DOHH2 (cell line): ENCODE data around the gene PHKA2.
"Not testable (repeated sequence)": the region's sequence is repeated elsewhere in the genome, so short reads cannot be mapped to it uniquely, and the experiment has no call there.

Source experiments
- H3F3A ChIP-seq: fragments of 200-600 bp; sonication (generic), shearing (Covaris generic); 2 replicates; pipeline ENCODE4 v1.6.0; 2016; ENCODE audit warnings: antibody characterized with exemption, mild to moderate bottlenecking; ENCODE audit not compliant: control insufficient read depth, insufficient read depth
- H3K27ac ChIP-seq: fragments of 200-600 bp; sonication (generic); 2 replicates; pipeline ENCODE4 v1.5.1; 2014; ENCODE audit warnings: low read depth, mild to moderate bottlenecking, low read length, moderate library complexity
- H3K27me3 ChIP-seq: fragments of 200-600 bp; sonication (generic); 2 replicates; pipeline ENCODE4 v1.6.1; 2014; ENCODE audit warnings: mild to moderate bottlenecking, low read length, mixed read lengths; ENCODE audit not compliant: control insufficient read depth
- H3K36me3 ChIP-seq: fragments of 200-600 bp; sonication (generic); 2 replicates; pipeline ENCODE4 v1.6.1; 2014; ENCODE audit warnings: mild to moderate bottlenecking, low read length, moderate library complexity, mixed read lengths; ENCODE audit not compliant: control insufficient read depth
- H3K4me1 ChIP-seq: fragments of 200-600 bp; sonication (generic); 2 replicates; pipeline ENCODE4 v1.6.1; 2014; ENCODE audit warnings: mild to moderate bottlenecking, low read length, mixed read lengths; ENCODE audit not compliant: control insufficient read depth
- H3K4me2 ChIP-seq: fragments of 200-600 bp; sonication (generic); 2 replicates; pipeline ENCODE4 v1.6.0; 2014; ENCODE audit warnings: mild to moderate bottlenecking, low read length, moderate library complexity
- H3K4me3 ChIP-seq: fragments of 200-600 bp; sonication (generic); 2 replicates; pipeline ENCODE4 v1.5.1; 2014; ENCODE audit warnings: mild to moderate bottlenecking, low read length, mixed read lengths
- H3K79me2 ChIP-seq: fragments of 200-600 bp; sonication (generic); 2 replicates; pipeline ENCODE4 v1.6.1; 2014; ENCODE audit warnings: mild to moderate bottlenecking, low read length, mixed read lengths; ENCODE audit not compliant: control insufficient read depth
- H3K9me2 ChIP-seq: fragments of 200-600 bp; sonication (generic); replicated peaks from 2 replicates; pipeline ENCODE4 v1.6.1; 2014; ENCODE audit warnings: mild to moderate bottlenecking, low read length, mixed read lengths; ENCODE audit not compliant: control insufficient read depth
- H3K9me3 ChIP-seq: fragments of 200-600 bp; sonication (generic); 2 replicates; pipeline ENCODE4 v1.6.1; 2014; ENCODE audit warnings: antibody characterized with exemption, low read length, mixed read lengths; ENCODE audit not compliant: control insufficient read depth, insufficient read depth
- H4K20me1 ChIP-seq: fragments of 200-600 bp; sonication (generic); 2 replicates; pipeline ENCODE4 v1.6.0; 2014; ENCODE audit warnings: low read depth, mild to moderate bottlenecking, antibody characterized with exemption, low read length, moderate library complexity; ENCODE audit not compliant: control insufficient read depth, insufficient read depth
- EZH2phosphoT487 ChIP-seq: fragments of 200-600 bp; sonication (generic); IDR thresholded peaks from 2 replicates; pipeline ENCODE4 v1.6.1; 2017; ENCODE audit warnings: borderline replicate concordance, mild to moderate bottlenecking, antibody characterized with exemption, low read length, moderate library complexity, mixed read lengths
- TF ChIP-seq, protein P1 (sequence below): fragments of 200-600 bp; sonication (generic); IDR thresholded peaks from one replicate; pipeline ENCODE4 v1.5.1; 2014; ENCODE audit warnings: antibody characterized with exemption, mild to moderate bottlenecking, low read depth, low read length; ENCODE audit not compliant: poor library complexity, severe bottlenecking

Gene PHKA2

DNA sequence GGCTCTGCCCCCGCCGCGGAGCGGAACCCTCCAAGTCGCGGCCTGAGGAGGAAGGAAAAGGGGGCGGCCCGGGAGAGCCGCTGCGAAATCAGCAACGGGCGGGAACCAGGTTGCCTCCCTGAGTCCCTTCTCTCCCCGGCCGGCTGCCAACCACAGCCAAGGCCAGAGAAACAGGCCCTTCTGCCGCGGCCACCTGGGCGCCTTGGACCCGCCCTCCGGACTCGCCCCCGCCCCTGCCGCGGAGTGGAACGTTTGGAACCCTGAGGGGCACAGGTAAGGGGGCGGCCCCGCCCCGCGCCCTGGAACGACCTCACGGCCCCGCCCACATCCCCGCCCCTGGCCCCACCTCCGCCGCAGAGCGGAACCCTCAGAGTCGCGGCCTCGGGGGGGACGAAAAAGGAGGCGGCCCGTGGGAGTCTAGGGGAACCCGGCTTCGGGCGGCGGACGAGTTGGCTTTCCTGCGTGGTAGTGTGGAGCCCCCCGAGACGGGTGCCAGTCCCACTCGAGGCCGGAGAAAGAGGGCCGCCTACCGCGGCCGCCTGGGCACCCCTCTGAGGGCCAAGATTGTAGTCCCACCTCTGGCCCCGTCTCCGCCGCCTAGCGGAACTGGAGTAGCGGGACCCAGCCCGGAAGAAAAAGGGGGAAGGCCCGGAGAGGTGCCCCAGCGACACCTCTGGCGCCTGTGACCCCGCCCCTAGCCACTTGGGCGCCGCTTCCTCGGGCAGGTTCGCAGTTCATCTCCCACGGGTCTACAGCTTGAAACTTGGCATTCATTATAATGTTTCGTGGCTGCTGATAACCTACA, 669 bp upstream of the PHKA2 start:
- Histone ChIP-seq H3K4me2 (peak overlapping the region; percentile 84), H3K27ac (peak overlapping the region; percentile 61), H3K4me1 (peaks cover 15% of the 10 kb centered on the region), H3K9me3 (no peaks in the 10 kb centered on the region), H3K27me3 (no peaks in the 10 kb centered on the region), H3F3A (no peaks in the 10 kb centered on the region), H3K9me2 (no peaks in the 10 kb centered on the region), H3K4me3 (peak overlapping the region; percentile 89), H4K20me1 (no peaks in the 10 kb centered on the region), H3K36me3 (no peaks in the 10 kb centered on the region), H3K79me2 (peaks cover 31% of the 10 kb centered on the region)
- TF ChIP-seq, protein P1, sequence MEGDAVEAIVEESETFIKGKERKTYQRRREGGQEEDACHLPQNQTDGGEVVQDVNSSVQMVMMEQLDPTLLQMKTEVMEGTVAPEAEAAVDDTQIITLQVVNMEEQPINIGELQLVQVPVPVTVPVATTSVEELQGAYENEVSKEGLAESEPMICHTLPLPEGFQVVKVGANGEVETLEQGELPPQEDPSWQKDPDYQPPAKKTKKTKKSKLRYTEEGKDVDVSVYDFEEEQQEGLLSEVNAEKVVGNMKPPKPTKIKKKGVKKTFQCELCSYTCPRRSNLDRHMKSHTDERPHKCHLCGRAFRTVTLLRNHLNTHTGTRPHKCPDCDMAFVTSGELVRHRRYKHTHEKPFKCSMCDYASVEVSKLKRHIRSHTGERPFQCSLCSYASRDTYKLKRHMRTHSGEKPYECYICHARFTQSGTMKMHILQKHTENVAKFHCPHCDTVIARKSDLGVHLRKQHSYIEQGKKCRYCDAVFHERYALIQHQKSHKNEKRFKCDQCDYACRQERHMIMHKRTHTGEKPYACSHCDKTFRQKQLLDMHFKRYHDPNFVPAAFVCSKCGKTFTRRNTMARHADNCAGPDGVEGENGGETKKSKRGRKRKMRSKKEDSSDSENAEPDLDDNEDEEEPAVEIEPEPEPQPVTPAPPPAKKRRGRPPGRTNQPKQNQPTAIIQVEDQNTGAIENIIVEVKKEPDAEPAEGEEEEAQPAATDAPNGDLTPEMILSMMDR = peak; percentile 13
- TF ChIP-seq EZH2phosphoT487 = no peak

DNA sequence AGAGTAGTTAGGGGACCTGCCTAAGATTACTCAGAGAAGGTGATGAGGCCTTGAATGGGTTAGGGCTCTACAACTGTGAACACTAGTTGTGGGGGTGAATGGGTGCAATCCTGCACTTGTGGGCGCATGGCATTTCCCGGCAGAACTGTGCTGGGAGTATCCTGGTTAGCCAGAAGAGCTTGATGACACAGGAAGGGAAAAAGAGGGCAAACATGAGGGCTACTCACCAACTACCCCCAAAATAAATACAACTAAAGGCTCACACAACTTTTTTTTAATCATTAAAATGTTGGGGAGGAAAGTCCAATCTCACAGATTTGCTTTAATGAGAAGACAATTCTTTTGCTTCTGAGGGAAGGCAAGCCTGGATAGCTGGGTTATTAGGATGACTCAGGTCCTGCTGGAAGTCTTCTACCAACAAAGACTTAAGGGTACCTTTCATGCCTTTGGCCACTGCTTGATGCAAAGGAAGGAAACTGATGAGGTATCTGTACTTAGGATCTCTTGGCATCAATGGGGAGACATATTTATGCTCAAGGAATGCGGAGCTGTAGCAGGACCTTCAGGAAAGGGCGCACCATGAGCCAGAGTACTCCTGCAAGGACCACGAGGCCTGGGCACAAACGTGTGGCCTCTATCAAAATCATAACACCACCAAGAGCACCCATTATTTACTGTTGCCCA, 2.6 kb downstream of the PHKA2 start:
- Histone ChIP-seq H4K20me1 (no peaks in the 10 kb centered on the region), H3K4me3 (no peak overlapping the region), H3K4me2 (no peak overlapping the region), H3K9me3 (no peaks in the 10 kb centered on the region), H3K9me2 (no peaks in the 10 kb centered on the region), H3K27me3 (no peaks in the 10 kb centered on the region), H3K27ac (no peak overlapping the region), H3F3A (no peaks in the 10 kb centered on the region), H3K4me1 (peaks cover 15% of the 10 kb centered on the region), H3K36me3 (no peaks in the 10 kb centered on the region), H3K79me2 (peaks cover 35% of the 10 kb centered on the region)
- TF ChIP-seq, protein P1 = no peak
- TF ChIP-seq EZH2phosphoT487 = no peak

- not testable (repeated sequence) for H3K4me2 ChIP-seq, H3K9me3 ChIP-seq, H3K27me3 ChIP-seq, H3K36me3 ChIP-seq, H3K4me3 ChIP-seq, H4K20me1 ChIP-seq, H3K9me2 ChIP-seq, H3K4me1 ChIP-seq, H3K27ac ChIP-seq, H3F3A ChIP-seq
- H3K79me2 ChIP-seq = peaks cover 35% of the 10 kb centered on the region
Measured at GRCh38 chrX:18980262-18980661, 3.7 kb downstream of the PHKA2 start.

GRCh38 chrX:18974993-18975392, 8.9 kb downstream of the PHKA2 start:
- Histone ChIP-seq H3K79me2 (peaks cover 4% of the 10 kb centered on the region; the same call in 1 of the 2 replicates), H4K20me1 (no peaks in the 10 kb centered on the region), H3K9me3 (no peaks in the 10 kb centered on the region), H3K36me3 (no peaks in the 10 kb centered on the region), H3K27me3 (no peaks in the 10 kb centered on the region), H3K4me1 (no peaks in the 10 kb centered on the region), H3K9me2 (no peaks in the 10 kb centered on the region), H3K4me2 (no peak overlapping the region), H3F3A (no peaks in the 10 kb centered on the region), H3K4me3 (no peak overlapping the region), H3K27ac (no peak overlapping the region)
- no peak for TF ChIP-seq EZH2phosphoT487
- TF ChIP-seq, protein P1 = no peak
